ENCODE measurements around the gene ZNF490.
A peak's percentile ranks its signal among the peaks of the same experiment; 100 is the strongest.
"Not testable (repeated sequence)": the region's sequence is repeated elsewhere in the genome, so short reads cannot be mapped to it uniquely, and the experiment has no call there.

The ZNF490 gene

GRCh38 chr19:12610540-12611360 lies at the start of gene ZNF490, which contains the start of gene ZNF791:
Gene ZNF490 (minus strand): TSS chr19:12610813. CDS start chr19:12610680, 133 bp downstream.
Gene ZNF791 (plus strand): TSS chr19:12610920. CDS start chr19:12611080, 160 bp downstream.
- peak; percentile 98 for DNase-seq (ENCODE audit: low spot score)

GRCh38 chr19:12657966-12658365 lies 47.4 kb upstream of the ZNF490 start:
- no peak for DNase-seq (ENCODE audit: low spot score)

GRCh38 chr19:12656899-12657571 lies 46.4 kb upstream of the ZNF490 start:
- DNase-seq (ENCODE audit: low spot score): no peak

- DNase-seq (ENCODE audit: low spot score): no peak
These were observed 44.9 kb upstream of the ZNF490 start for GRCh38 chr19:12655546-12655945.

- DNase-seq (ENCODE audit: low spot score): no peak
These were observed 41.6 kb upstream of the ZNF490 start for GRCh38 chr19:12652219-12652618.

- no peak for DNase-seq (ENCODE audit: low spot score)
These were observed 39.3 kb upstream of the ZNF490 start for GRCh38 chr19:12649941-12650340.

- DNase-seq (ENCODE audit: low spot score): no peak
These were observed 37.5 kb upstream of the ZNF490 start for GRCh38 chr19:12648088-12648487.

GRCh38 chr19:12647490-12648071 lies 37.0 kb upstream of the ZNF490 start:
- no peak for DNase-seq (ENCODE audit: low spot score)

- DNase-seq (ENCODE audit: low spot score): no peak
These were observed 36.4 kb upstream of the ZNF490 start for GRCh38 chr19:12647047-12647446.

- DNase-seq (ENCODE audit: low spot score): no peak
These were observed 35.9 kb upstream of the ZNF490 start for GRCh38 chr19:12646551-12646950.

GRCh38 chr19:12643716-12644115 lies 33.1 kb upstream of the ZNF490 start:
- not testable (repeated sequence) for DNase-seq (ENCODE audit: low spot score)

GRCh38 chr19:12642506-12642905 lies 31.9 kb upstream of the ZNF490 start:
- DNase-seq (ENCODE audit: low spot score): no peak

- DNase-seq (ENCODE audit: low spot score): no peak
These were observed 30.8 kb upstream of the ZNF490 start for GRCh38 chr19:12641456-12641855.

GRCh38 chr19:12639901-12640613 lies 29.4 kb upstream of the ZNF490 start:
- peak; percentile 66 for DNase-seq (ENCODE audit: low spot score)

GRCh38 chr19:12638611-12639182 lies 28.1 kb upstream of the ZNF490 start:
- no peak for DNase-seq (ENCODE audit: low spot score)

GRCh38 chr19:12636631-12637030 lies 26.0 kb upstream of the ZNF490 start:
- no peak for DNase-seq (ENCODE audit: low spot score)

GRCh38 chr19:12629215-12629614 lies 18.6 kb upstream of the ZNF490 start:
- no peak for DNase-seq (ENCODE audit: low spot score)

- no peak for DNase-seq (ENCODE audit: low spot score)
These were observed 17.7 kb upstream of the ZNF490 start for GRCh38 chr19:12628040-12629022.

GRCh38 chr19:12626958-12627357 lies 16.3 kb upstream of the ZNF490 start:
- DNase-seq (ENCODE audit: low spot score): no peak

- no peak for DNase-seq (ENCODE audit: low spot score)
These were observed 12.9 kb upstream of the ZNF490 start for GRCh38 chr19:12623361-12624031.
